Fibroblast of skin of left biceps (primary cell): ENCODE results near the gene ARHGAP42.

Experiments used
- DNase-seq, 2 experiments: peaks; one replicate each; pipeline ENCODE4 v3.0.0-alpha.2; 2013; ENCODE audit warnings: low read depth in 2 of 2

ARHGAP42 gene

DNA sequence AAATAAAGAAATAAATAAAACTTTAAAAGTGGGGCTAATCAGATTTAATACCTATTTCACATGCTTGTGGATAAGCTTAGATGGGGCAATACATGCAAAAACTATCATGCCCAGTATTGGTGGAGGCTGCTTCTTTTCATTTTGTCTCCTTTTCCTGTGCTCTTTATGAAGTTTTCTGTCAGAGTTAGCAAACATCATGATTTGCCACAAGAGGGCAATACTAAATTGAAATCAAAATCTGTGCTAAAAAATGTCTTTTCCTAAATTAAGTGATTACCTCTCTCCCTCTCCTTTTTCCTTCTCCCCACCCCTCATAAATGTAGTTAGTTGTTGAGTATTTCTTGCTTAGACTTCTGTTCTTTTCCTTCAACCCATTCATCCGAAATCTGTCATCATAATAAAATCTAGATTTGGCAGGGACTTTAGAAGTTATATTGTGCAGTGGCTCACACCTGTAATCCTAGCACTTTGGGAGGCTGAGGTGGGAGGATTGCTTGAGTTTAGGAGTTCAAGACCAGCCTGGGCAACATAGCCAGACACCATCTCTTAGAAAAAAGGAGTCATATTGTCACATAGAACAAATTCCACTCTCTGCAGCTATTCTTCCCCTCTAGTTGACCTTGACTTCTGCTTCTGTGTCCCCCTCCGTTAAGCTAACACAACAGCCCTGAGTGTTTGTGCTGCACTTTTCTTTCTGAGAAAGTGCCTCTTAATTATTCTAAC lies 4.7 kb upstream of the ARHGAP42 start:
- DNase-seq = no peak

DNA sequence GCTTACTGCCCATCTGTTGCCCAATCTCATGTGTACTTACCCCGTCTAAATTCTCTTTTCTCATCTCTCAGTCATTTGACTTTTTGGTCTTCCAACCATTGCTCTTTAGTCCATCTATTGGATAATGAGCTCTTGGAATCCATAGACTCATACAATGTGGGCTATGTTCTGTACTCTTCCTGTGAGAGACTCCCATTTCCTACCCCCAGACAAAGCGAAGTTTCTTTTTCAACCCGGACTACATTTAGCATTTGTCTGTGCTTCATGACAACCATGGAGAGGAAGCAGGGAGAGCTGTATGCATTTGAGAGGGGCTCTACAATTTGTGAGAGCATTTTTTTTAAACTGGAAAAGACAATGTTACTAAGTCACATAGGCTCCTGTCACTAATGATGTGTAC lies 4.0 kb upstream of the ARHGAP42 start:
- no peak for DNase-seq

DNA sequence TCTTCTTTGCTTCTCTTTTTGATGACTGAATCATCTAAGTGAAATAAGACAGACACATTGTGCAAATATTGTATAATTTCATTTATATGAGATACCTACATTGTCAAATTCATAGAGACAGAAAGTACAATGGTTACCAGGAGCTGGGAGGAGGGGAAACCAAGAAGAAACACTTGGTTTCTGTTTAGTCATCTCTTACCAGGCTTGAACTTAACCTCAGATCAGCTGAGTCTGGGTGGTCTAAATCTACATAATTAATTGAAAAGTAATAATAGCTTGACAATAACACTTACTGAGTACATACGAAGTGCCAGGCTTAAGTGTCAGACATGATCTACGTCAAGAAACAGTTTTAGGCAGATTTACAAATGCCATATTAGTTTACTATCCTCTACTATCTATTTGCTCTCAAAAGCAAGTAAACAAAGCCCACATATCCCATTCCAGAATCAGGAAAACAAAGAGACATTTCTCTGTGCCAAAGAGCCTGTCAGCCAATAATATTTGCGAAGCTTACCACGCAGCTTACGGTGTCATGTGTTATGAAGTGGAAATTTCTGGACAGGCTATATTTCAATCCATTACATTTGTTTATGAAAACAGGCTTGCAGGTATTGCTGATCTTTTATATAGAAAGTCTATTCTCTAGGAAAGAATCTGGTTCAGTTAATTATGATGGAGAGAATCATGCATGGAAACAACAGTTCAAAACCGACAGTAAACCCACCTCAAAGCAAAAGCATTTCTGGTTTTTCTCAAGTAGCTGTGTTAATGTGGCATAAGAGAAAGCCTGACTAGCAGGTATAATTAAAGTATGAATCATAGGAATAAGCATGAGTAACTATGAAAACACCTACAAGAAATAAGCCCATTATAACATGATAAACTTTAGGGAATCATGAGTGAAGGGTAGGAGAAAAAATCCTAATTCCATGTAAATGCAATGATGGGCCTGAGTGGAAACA lies 2.7 kb upstream of the ARHGAP42 start:
- DNase-seq = no peak

DNA sequence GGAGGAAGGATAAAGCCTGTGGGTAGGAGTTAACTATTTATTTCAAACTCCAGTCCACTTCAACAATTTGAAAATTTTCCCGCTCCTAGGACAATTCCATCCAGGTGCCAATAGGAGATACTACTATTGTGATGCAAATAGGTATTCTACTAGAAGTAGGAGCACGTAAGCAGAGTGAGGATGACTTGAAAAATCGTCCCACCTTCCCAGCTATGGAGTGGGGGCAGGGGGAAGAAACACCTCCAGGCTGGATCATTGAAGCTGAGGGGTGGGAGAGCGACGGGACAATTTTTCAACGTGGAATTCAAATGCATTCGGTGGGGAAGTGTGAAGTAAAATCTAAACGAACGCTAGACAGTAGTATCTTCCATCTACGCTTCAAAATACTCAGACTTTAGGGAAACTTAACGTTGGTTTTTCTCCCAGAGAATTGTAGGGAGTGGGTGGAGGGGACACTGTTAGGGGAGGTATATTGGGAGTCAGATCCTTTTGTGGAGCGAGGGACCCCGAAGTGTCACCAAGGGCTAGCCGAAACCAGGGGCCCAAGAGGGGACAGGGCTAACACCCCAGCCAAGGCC lies 523 bp upstream of the ARHGAP42 start:
- no peak for DNase-seq

DNA sequence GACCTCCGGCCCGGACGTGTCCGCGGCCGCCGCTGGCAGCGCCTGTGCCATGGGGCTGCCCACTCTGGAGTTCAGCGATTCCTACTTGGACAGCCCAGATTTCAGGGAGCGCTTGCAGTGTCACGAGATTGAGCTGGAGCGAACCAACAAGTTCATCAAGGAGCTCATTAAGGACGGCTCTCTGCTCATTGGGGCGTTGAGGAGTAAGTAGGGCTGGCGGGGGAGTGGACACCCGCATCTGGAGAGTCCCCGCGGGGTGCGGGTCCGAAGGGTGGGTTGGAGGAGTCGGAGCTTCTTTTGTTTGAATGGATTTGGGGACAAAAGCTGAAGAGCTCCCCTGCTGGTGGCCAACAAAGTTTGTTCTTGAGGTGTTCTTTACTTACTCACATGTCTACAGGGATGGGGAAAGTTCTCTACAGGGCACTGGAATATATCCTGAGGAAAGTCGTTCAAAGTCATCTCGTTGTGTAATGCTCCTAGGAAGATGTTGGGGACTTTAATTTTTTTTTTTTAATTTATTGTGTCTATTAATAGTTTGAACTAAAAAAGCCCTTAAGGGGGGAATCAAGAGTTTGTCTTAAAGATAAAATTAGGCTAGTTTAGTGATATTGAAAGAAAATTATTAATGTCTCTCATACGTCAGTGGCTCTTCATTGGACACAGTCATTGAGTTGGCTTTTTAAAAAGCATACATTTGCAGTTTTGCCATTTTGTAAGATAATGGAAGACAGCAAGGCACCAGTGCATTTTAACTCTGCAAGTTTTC lies 725 bp downstream of the ARHGAP42 start:
- DNase-seq = peak in 1 of 2 experiments; percentile 52

DNA sequence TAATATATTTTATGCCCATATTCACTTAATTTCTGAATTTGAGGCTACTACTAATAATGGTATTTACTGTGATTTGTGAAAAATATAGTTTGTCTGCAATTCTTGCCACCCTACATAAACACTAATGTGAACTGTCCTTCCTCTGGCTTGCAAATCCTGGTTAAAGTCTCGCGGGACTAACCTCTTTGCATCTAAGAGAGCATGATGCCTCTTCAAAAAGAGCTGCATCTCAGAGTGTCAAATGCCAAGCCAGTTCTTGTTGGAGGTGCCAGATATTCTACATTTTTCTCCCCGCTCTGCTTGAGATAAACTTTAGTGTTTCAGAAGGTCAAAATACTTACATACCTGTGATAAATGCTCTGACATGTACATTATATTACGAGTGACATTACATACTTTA lies 2.1 kb downstream of the ARHGAP42 start:
- no peak for DNase-seq

DNA sequence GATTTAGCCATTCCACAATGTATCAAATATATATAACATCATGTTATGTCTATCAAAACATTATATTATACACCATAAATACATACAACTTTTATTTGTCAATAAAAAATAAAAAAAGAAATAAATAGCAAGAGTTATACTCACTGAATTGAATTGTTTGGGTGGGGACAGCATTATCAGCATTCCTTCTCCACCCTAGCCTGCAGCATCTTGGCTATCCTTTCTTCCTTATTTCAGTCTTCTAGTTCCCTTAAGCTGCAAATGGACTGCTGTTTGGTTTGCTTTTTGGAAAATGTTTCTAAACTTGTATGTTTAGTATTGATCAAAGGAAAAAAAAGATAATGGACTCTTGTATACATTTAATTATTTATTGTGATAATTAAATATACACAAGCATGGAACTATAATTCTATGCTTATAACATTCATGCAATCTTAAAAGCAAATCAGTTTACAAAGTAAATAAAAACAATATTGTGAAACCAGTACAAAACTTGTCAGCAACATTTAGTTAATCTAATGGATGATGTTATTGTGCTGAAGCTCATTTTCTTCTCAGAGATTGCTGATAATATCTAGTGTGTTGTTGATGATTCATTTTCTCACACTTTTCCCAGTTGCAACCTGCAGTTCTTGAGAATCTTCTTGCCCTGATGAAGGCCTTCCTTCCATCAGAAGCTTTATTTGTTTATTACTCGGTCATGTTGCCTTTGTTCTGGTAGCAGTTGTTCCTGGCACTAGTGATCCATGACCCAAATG lies 5.0 kb downstream of the ARHGAP42 start:
- DNase-seq = no peak

DNA sequence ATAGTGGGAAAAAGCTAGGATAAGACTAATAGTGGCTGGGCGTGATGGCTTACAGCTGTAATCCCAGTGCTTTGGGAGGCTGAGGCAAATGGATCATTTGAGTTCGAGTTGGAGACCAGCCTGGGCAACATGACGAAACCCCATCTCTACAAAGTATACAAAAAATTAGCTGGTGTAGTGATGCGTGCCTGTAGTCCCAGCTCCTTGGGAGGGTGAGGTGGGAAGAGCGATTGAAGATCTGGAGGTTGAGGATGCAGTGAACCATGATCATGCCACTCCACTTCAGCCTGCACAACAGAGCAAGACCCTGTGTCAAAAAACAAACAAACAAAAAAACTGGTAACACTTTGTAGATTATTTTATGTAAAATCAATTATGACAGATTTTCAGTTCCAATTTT lies 8.8 kb downstream of the ARHGAP42 start:
- no peak for DNase-seq

DNA sequence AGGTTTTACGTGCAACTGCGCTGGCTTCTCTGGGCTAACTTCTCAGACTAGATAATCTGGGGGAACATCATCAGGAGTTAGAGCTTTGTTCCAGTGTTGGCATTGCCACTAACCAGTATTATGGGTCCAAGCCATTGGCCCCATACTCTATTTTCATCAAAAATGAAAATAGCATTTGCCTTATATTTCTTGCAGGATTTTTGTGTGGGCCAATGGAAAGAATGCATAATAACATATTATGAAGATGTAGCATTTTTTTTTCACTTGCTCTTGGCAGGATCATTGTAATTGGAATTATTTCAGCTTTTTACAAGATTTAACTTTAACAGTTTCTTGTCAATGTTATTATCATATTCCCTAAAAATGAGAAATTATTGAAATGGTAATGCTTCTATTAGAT lies 16.1 kb downstream of the ARHGAP42 start:
- DNase-seq = no peak

DNA sequence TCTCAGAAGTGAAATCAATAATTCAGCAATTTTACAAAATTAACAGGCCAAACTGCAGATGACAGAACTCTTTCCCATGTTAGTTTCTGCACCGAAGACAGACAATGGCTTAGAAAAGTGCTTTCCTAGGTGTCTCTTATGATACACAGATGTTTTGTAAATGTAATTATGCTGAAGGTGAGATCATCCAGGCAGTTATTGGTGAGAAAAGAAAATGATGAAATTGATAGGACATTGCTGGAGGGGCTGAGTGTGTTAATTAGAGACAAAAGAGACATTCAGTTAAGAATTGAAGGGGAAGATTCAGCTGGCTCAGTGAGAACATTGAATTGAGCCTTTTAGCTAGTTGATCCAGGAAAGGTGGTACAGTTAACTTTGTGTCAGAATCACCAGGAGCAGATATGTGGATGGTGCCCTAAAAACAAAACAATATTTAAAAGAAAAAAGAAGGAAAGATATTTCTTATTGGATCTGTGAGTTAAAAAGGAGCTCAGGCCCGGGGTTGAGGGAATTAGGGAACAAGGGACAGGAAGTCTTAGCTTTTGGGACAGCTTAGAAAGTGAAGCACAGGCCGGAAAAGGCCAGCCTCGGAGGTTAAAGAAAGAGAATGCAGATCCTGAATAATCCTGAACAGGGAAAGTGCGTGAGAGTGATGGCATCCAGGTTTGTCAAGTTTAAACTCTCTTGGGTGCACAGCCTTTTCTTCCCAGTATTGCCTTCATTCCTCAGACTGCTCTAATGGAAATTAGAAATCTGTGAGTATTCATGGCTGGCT lies 16.9 kb downstream of the ARHGAP42 start:
- DNase-seq = no peak

DNA sequence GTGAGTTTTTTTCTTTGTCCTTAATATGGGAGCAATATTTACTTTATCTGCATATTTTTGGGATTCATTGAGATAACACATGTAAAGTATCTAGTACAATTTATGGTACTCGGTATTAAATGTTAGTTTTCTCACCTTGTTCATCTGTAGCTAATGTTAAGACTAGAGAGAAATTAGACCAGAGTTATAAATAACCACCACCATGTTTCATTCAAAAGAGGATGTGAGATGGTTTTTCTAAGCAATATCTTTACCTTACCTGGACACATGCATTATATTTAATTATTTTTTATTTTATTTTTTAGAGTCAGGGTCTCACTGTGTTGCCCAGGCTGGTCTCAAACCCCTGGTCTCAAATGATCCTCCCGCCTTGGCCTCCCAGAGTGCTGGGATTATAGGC lies 18.4 kb downstream of the ARHGAP42 start:
- DNase-seq = no peak

DNA sequence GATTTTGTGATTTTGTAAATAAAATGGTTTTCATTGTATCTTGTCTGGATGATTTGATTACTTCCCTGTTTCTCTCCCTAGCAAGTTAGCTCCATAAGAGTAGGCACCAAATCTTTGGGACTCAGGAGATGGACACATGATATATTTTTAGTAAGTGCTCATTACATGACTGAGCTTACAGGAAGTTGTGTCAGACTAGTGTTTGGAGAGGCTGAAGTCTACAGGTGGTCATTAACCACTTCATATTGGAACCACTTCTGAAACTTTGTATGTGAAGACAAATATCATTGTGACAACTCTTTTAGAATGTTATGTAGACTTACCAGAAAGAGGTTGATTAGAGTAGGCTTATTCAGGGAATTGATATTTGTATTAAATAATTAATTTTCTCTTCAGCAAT lies 19.1 kb downstream of the ARHGAP42 start:
- DNase-seq = no peak

DNA sequence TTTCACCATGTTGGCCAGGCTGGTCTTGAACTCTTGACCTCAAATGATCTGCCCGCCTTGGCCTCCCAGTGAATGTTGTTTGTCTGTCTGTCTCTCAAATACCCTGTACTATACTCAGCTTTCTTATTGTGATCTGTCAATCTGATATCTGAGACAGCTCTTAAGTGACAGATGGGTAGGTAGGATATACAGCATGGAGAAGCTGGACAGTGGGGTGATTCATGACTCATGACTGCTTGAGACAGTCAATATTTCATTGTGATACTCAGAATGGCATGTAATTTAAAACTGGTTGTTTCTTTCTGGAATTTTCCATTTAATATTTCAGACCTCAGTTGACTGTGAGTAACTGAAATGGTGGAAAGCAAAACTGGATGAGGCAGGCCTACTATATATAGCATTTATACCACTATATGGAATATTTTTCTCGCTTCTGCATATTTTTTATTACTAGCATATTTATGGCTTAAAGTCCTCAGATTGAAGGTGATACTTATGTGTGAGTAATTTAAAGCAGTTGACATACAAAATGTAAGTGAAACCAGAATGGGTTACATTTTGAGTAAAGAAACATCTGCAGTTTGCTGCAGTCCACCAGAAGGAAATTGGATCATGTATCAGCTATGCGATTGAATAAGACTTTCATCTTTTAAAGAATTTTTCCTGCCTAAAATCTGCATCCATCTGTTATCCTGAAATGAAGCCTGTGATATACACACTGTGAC lies 22.3 kb downstream of the ARHGAP42 start:
- DNase-seq = peak; percentile 50 to 54

DNA sequence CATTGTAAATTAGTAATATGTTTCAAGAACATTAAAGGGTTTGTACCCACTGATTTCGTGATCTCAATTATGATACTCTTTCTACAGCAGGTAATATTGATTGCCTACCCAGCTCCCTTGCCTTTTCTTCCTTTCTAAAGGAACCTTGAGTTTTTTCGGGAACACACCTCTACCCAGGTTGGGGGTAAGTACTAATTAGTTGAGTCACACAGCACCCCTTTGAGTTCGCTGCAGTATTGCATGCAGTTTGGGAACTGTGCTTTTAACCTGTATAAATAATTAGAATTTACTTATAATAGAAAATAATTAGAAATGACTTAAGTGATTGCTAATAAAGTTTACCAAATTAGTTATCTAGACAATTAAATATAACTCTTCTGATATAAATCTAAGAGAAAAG lies 24.9 kb downstream of the ARHGAP42 start:
- DNase-seq = no peak

DNA sequence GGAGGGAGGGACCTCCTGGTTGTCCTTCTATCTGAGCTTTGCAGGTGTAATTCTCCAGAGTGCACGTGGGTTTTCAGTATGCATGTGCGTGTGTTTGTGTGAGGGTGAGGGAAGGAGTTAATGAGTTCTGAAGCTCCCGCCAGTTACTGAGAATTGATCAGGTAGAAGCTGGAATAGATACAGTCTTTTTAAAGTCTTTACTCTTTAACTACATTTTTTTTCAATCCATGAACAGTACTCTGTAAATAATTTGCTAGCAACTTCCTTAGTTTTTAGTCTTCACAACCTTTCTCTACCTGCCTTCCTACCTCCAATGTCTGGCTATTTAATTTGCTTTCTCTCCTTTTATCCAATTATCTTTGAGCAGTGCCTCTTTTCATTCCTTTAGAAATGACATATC lies 25.5 kb downstream of the ARHGAP42 start:
- DNase-seq = no peak

DNA sequence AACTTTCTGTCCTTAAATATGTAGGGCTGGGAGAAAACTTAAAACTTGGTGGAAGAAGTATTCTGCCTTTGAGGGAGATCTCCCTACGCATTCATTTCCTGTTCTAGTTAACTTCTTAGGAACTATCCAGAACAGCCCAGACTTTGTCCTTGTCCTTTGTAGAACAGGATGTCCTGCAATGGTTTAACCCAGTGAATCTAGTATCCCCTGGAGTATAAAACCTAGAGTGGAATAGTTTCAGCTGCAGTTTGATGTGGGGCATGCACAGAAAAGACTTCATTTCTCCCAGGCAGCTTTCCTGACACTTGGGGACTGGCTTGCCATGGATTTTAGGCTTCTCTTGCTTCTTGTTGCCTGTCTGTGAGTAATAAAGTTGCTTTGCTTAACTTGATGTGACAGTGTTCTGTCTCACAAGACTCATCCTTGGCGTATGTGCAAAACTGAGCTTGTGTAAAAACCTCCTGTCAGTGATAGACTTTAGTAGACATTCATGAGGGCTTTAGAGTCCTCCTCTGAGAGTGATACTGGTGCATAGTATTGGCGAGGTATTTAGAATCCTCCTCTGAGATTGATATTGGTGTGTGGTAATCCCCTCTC lies 28.2 kb downstream of the ARHGAP42 start:
- DNase-seq = no peak

DNA sequence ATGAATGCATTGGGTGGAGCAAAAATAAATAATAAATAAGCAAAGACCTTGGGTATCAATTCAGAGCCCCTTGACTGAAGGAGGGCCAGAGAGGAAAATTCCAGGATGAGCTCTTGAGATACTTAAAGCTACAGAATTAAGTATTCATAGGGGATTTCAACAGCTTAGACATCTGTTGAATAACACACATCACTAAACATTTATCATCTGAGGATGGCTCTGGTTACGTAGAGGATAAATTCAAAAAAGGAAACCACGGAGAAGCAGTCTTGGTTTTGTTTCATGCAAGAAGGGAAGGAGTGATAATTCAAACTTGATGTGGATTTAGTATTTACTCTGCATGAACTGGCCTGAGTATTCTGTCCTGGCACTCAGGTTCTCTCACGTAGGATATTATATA lies 29.8 kb downstream of the ARHGAP42 start:
- no peak for DNase-seq

DNA sequence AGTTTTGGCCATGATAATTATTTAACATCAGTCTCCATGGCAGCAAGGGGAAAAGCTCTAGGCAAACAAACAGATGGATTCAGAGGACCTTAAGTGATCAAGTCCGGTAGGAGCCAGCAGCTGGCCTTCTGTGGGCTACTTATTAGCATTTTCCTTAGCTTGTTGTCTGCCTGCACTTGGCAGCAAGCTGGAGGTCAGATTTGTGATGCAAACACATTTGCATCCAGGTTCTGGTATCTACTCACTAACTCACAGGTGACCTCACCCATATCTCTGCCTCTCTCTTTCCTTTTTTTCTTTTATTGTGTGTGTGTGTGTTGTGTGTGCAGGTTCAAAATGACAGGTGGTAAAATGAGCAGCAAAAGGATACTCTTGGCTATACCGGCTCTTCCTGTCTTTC lies 32.3 kb downstream of the ARHGAP42 start:
- no peak for DNase-seq

DNA sequence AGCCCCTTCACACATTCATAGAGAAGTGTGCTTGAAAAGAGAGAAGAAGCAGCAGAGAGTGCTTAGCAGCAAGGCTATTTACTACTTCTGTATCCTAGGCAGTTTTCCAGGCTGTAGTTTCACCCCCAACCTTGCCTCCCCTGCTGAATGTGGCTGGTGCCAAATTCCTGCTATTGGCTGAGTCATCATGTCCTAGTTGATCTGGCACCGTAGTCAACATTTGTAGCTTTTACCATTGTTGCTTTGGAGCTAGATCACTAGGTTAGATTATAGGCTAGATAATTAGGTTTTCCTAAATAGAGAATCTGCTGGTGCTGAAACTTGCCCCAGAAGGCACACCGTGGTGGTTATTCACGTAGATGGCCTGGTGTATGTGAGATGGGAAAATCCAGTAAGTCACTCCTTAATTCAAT lies 32.7 kb downstream of the ARHGAP42 start:
- DNase-seq = peak; percentile 68 to 70
